H1 (cell line): ENCODE results near the gene TBC1D10A. TPM values are rescaled to one million over a fixed set of nuclear protein-coding genes. Genes with fewer than 3 reads are reported as not detected.

ENCODE experiments used
- CTCF ChIA-PET: fragments of 300-600 bp; sonication (Branson Sonifier 250); formaldehyde crosslinking; loops from one replicate; lab custom pipeline; 2021; ENCODE audit not compliant: partially characterized antibody; lab: Charles Lee
- POLR2A ChIA-PET: fragments of 300-600 bp; sonication (Branson Sonifier 250); formaldehyde crosslinking; loops from one replicate; lab custom pipeline; 2021; ENCODE audit warnings: inconsistent platforms; ENCODE audit not compliant: partially characterized antibody; lab: Charles Lee
- DNase-seq, 2 experiments: peaks; one replicate each; pipeline versions ENCODE4 v3.0.0 to v3.0.0-alpha.2; 2010 to 2022; ENCODE audit warnings: low spot score in 2 of 2, low read depth in 1 of 2, mixed read lengths in 1 of 2
- FAIRE-seq: peaks from 2 replicates; lab custom pipeline; 2011; peaks lifted over from hg19 to GRCh38; lab: Jason Lieb, UNC
- H2AFZ ChIP-seq: 2 replicates; pipeline ENCODE4 v1.8.1; 2012; ENCODE audit warnings: low read length, inconsistent platforms
- H2AK5ac ChIP-seq: 2 replicates; pipeline ENCODE4 v1.6.1; 2013; ENCODE audit warnings: low read depth, low read length
- H2BK120ac ChIP-seq: replicated peaks from 2 replicates; pipeline ENCODE3; 2013; ENCODE audit warnings: low read depth, low read length, inconsistent platforms
- H2BK12ac ChIP-seq: 2 replicates; pipeline ENCODE4 v1.6.1; 2013; ENCODE audit warnings: low read depth, low read length
- H2BK15ac ChIP-seq: 2 replicates; pipeline ENCODE4 v1.6.1; 2013; ENCODE audit warnings: low read length
- H2BK20ac ChIP-seq: 2 replicates; pipeline ENCODE4 v1.6.1; 2013; ENCODE audit warnings: low read length
- H2BK5ac ChIP-seq: 2 replicates; pipeline ENCODE4 v1.6.1; 2013; ENCODE audit warnings: low read depth, low read length
- H3K14ac ChIP-seq: 2 replicates; pipeline ENCODE4 v1.6.1; 2013; ENCODE audit warnings: inconsistent platforms; ENCODE audit not compliant: insufficient read length
- H3K18ac ChIP-seq: 2 replicates; pipeline ENCODE4 v1.6.1; 2013; ENCODE audit warnings: low read length; ENCODE audit errors: extremely low read depth
- H3K23ac ChIP-seq: 2 replicates; pipeline ENCODE4 v1.6.1; 2013; ENCODE audit warnings: inconsistent platforms; ENCODE audit not compliant: insufficient read length
- H3K23me2 ChIP-seq: 2 replicates; pipeline ENCODE4 v1.6.1; 2013; ENCODE audit warnings: low read depth, low read length
- H3K27ac ChIP-seq: 2 replicates; pipeline ENCODE4 v1.6.1; 2011; ENCODE audit warnings: low read depth, low read length, inconsistent platforms
- H3K27me3 ChIP-seq, 4 experiments: replicated peaks in 1 of 4; 1 replicate in 1 of 4; 2 replicates in 3 of 4; pipeline versions ENCODE4 v1.6.1 to v1.8.1; 2011 to 2013; ENCODE audit warnings: low read length in 3 of 4, mild to moderate bottlenecking in 3 of 4, inconsistent platforms in 2 of 4, mixed read lengths in 2 of 4, moderate library complexity in 1 of 4; ENCODE audit not compliant: control insufficient read depth in 3 of 4, insufficient read depth in 3 of 4; ENCODE audit errors: extremely low read depth in 1 of 4
- H3K36me3 ChIP-seq, 4 experiments: 2 replicates each; pipeline versions ENCODE4 v1.6.1 to v1.8.1; 2011 to 2013; ENCODE audit warnings: mild to moderate bottlenecking in 4 of 4, low read length in 3 of 4, moderate library complexity in 2 of 4, control low read depth in 1 of 4, inconsistent platforms in 1 of 4; ENCODE audit not compliant: insufficient read depth in 4 of 4, control insufficient read depth in 2 of 4
- H3K4ac ChIP-seq: replicated peaks from 2 replicates; pipeline ENCODE3; 2013; ENCODE audit warnings: low read length, low read depth, mixed read lengths, inconsistent platforms; ENCODE audit not compliant: insufficient read length
- H3K4me1 ChIP-seq, 4 experiments: replicated peaks in 1 of 4; 1 replicate in 1 of 4; 2 replicates in 3 of 4; pipeline versions ENCODE4 v1.6.1 to v1.8.1; 2011 to 2013; ENCODE audit warnings: low read length in 3 of 4, inconsistent platforms in 2 of 4, mixed read lengths in 1 of 4; ENCODE audit not compliant: insufficient read depth in 4 of 4, control insufficient read depth in 3 of 4
- H3K4me2 ChIP-seq, 2 experiments: 2 replicates each; pipeline versions ENCODE4 v1.6.1 to v1.8.1; 2011 to 2013; ENCODE audit warnings: low read depth in 2 of 2, low read length in 2 of 2, control low read depth in 1 of 2, inconsistent platforms in 1 of 2, mild to moderate bottlenecking in 1 of 2; ENCODE audit not compliant: insufficient read depth in 1 of 2
- H3K4me3 ChIP-seq, 4 experiments: fragments of 200-600, 300-600 bp in 1 of 4; sonication (generic), shearing (Covaris generic), sonication (Bioruptor Twin) in 1 of 4; 2 replicates each; pipeline versions ENCODE4 v1.5.1 to v1.8.1; 2011 to 2016; ENCODE audit warnings: low read length in 4 of 4, low read depth in 3 of 4, control low read depth in 2 of 4, inconsistent platforms in 2 of 4, mild to moderate bottlenecking in 2 of 4, mixed read lengths in 1 of 4, moderate library complexity in 1 of 4; ENCODE audit not compliant: insufficient read depth in 2 of 4; ENCODE audit errors: extremely low read depth in 1 of 4
- H3K56ac ChIP-seq: replicated peaks from 2 replicates; pipeline ENCODE3; 2013; ENCODE audit warnings: low read depth, mild to moderate bottlenecking, mixed read lengths, low read length, inconsistent platforms; ENCODE audit not compliant: insufficient read length
- H3K79me1 ChIP-seq: 2 replicates; pipeline ENCODE4 v1.6.1; 2013; ENCODE audit warnings: low read depth, low read length, control low read depth
- H3K79me2 ChIP-seq, 2 experiments: 2 replicates each; pipeline versions ENCODE4 v1.6.1 to v1.8.1; 2012 to 2013; ENCODE audit warnings: low read length in 2 of 2, mild to moderate bottlenecking in 2 of 2, inconsistent platforms in 1 of 2; ENCODE audit not compliant: insufficient read depth in 2 of 2, control insufficient read depth in 1 of 2
- H3K9ac ChIP-seq, 4 experiments: replicated peaks in 1 of 4; 1 replicate in 1 of 4; 2 replicates in 3 of 4; pipeline versions ENCODE4 v1.6.1 to v1.8.1; 2011 to 2013; ENCODE audit warnings: low read depth in 3 of 4, low read length in 3 of 4, control low read depth in 2 of 4, mild to moderate bottlenecking in 2 of 4, moderate library complexity in 2 of 4, inconsistent platforms in 1 of 4; ENCODE audit errors: extremely low read depth in 1 of 4
- H3K9me3 ChIP-seq, 2 experiments: 2 replicates each; pipeline versions ENCODE4 v1.6.1 to v1.8.1; 2012 to 2013; ENCODE audit warnings: mild to moderate bottlenecking in 2 of 2, moderate library complexity in 2 of 2, control low read depth in 1 of 2, inconsistent platforms in 1 of 2, low read depth in 1 of 2, low read length in 1 of 2, mixed read lengths in 1 of 2; ENCODE audit not compliant: insufficient read depth in 2 of 2
- H4K20me1 ChIP-seq, 2 experiments: replicated peaks in 1 of 2; 2 replicates each; pipeline versions ENCODE3 to v1.8.1; 2011 to 2013; ENCODE audit warnings: inconsistent platforms in 2 of 2, low read length in 2 of 2, mild to moderate bottlenecking in 1 of 2; ENCODE audit not compliant: insufficient read depth in 2 of 2, control insufficient read depth in 1 of 2
- H4K5ac ChIP-seq: 2 replicates; pipeline ENCODE4 v1.6.1; 2013; ENCODE audit warnings: low read length, low read depth, mixed read lengths, inconsistent platforms; ENCODE audit not compliant: insufficient read length
- H4K8ac ChIP-seq: 2 replicates; pipeline ENCODE4 v1.8.0; 2013; ENCODE audit warnings: mild to moderate bottlenecking, moderate library complexity, low read length, inconsistent platforms; ENCODE audit not compliant: insufficient read depth; ENCODE audit errors: extremely low read depth
- H4K91ac ChIP-seq: replicated peaks from 2 replicates; pipeline ENCODE3; 2013; ENCODE audit warnings: low read length, mixed read lengths, inconsistent platforms; ENCODE audit not compliant: insufficient read length
- RFX5 ChIP-seq: IDR thresholded peaks from 2 replicates; pipeline ENCODE4 v1.6.1; 2011; ENCODE audit warnings: low read depth, low read length, improper control_type of control experiment, borderline replicate concordance
- USF2 ChIP-seq: IDR thresholded peaks from 2 replicates; pipeline ENCODE4 v1.6.1; 2011; ENCODE audit warnings: low read length, improper control_type of control experiment
- ZNF274 ChIP-seq: IDR thresholded peaks from 2 replicates; pipeline ENCODE4 v1.7.0; 2012; ENCODE audit warnings: low read length, borderline replicate concordance; ENCODE audit errors: extremely low read depth
- WGBS, 2 experiments: shearing (Covaris generic) in 1 of 2; methylation state at CpG; one replicate each; pipeline versions ENCODE4 v1.1.6 to v1.1.7; 2013 to 2015; ENCODE audit warnings: low lambda C conversion rate in 2 of 2, mixed read lengths in 2 of 2, inconsistent platforms in 1 of 2, low coverage in 1 of 2, missing lambda C conversion rate in 1 of 2; ENCODE audit not compliant: insufficient replicate concordance in 2 of 2, insufficient coverage in 1 of 2, insufficient read length in 1 of 2; ENCODE audit errors: extremely low coverage in 1 of 2, missing lambda C conversion rate in 1 of 2; 5-methylcytosine and 5-hydroxymethylcytosine counted together
- polyA plus RNA-seq, 7 experiments: library from polyadenylated mRNA; depleted of rRNA in 3 of 7; stranded (reverse) in 5 of 7; unstranded in 2 of 7; fragments of >200 nt in 5 of 7; fragments of 200-250 nt in 2 of 7; gene quantifications; 1 replicate in 5 of 7; 2 replicates in 1 of 7; 4 replicates in 1 of 7; pipeline versions ENCODE4 v1.2.1 to v1.2.3, GENCODE V29; 2011 to 2013; ENCODE audit warnings: missing spikeins in 2 of 7, mixed read lengths in 2 of 7
- total RNA-seq: library from RNA; stranded (reverse); fragmentation: NEBNext Ultra II Directional; extraction: Animal tissue kit (Norgen Biotek cat#: 25700); gene quantifications from 2 replicates; pipeline ENCODE4 v1.2.1, GENCODE V29; 2021

Gene TBC1D10A
- total and polyA plus RNA-seq, 2 of the 8 experiments (the other 6 are each of a cell fraction or from before 2014, with no cell fraction given): 5.4 to 7.0 TPM

- Histone ChIP-seq H4K20me1 (peaks cover 0 to 2% of the 10 kb centered on the region in 2 experiments), H3K4me1 (peaks cover 0 to 5% (median 1%) of the 10 kb centered on the region in 4 experiments; a peak in 3 of 7 replicates), H4K8ac (no peak overlapping the region), H2AK5ac (no peak overlapping the region), H3K23me2 (no peaks in the 10 kb centered on the region), H3K27ac (no peak overlapping the region), H3K23ac (no peak overlapping the region), H3K4me2 (no peak overlapping the region), H2BK12ac (no peak overlapping the region), H2BK20ac (no peak overlapping the region), H3K27me3 (no peaks in the 10 kb centered on the region), H2BK120ac (no peak overlapping the region), H4K91ac (no peak overlapping the region), H2BK15ac (no peak overlapping the region), H3K4me3 (no peak overlapping the region), H3K9ac (no peak overlapping the region; a peak in 1 of 7 replicates), H3K14ac (no peak overlapping the region), H2BK5ac (no peak overlapping the region), H3K36me3 (no peaks in the 10 kb centered on the region), H3K79me2 (no peaks in the 10 kb centered on the region), H2AFZ (no peak overlapping the region), H3K18ac (no peak overlapping the region), H3K9me3 (no peaks in the 10 kb centered on the region), H3K56ac (no peak overlapping the region), H3K4ac (no peak overlapping the region), H3K79me1 (no peaks in the 10 kb centered on the region), H4K5ac (no peak overlapping the region)
- no peak for DNase-seq
- POLR2A ChIA-PET: no interaction called here
- TF ChIP-seq ZNF274 (no peak), RFX5 (no peak), USF2 (no peak)
- FAIRE-seq: no peak
- WGBS, 2 experiments: 97% methylated on average over 3 of the region's 4 CpGs; no CpG with 5 or more reads in 1 of the 2 experiments
- CTCF ChIA-PET: interaction anchor here (1.8 kb wide), 1 partner anchor 8 kb away, joined by 4 read pairs; no protein-coding TSS in a partner anchor
Observed at GRCh38 chr22:30307041-30307574, 19.6 kb downstream of the TBC1D10A start.
